Mammary microvascular endothelial cell (primary cell): Measurements from ENCODE around the gene LRPAP1. TPM values are rescaled to one million over a fixed set of nuclear protein-coding genes. Genes with fewer than 3 reads are reported as not detected.

Experiments used
- total RNA-seq: library from RNA; depleted of rRNA; stranded (reverse); fragments of >200 nt; gene quantifications from 2 replicates; pipeline ENCODE4 v1.2.3, GENCODE V29; 2015

LRPAP1 gene
- total RNA-seq = 150 and 168 TPM in 2 replicates

GRCh38 chr4:3531879-3532750 is at the start of gene LRPAP1:
Gene LRPAP1 (minus strand): TSS chr4:3532422. CDS start chr4:3532412, 10 bp downstream.

GRCh38 chr4:3462790-3463415 is 69.3 kb downstream of the LRPAP1 start, which contains the start of gene DOK7:
Gene DOK7 (plus strand): TSS chr4:3463306. CDS start chr4:3463376, 70 bp downstream.

Other genes with a start within 250 kb of the LRPAP1 start
- 47.4 and 47.6 TPM in 2 replicates for gene RGS12, start 239.4 kb downstream of the LRPAP1 start, total RNA-seq
- gene HGFAC, start 90.5 kb downstream of the LRPAP1 start, total RNA-seq = not detected in 2 replicates
- not detected in 2 replicates for gene DOK7, start 69.1 kb downstream of the LRPAP1 start, total RNA-seq
- 0.27 TPM in 1 of 2 replicates, not detected in the other for gene ADRA2C, start 234.0 kb upstream of the LRPAP1 start, total RNA-seq